Trophoblast cell (in vitro differentiated cells and primary cell): ENCODE results near the gene LY9.

Source experiments
- DNase-seq, 2 donors: peaks; one replicate each; pipeline ENCODE4 v3.0.0-alpha.2; 2016
- H2AFZ ChIP-seq: 2 replicates; pipeline ENCODE4 v1.6.1; 2013; ENCODE audit warnings: low read length, moderate library complexity, mild to moderate bottlenecking; ENCODE audit not compliant: insufficient read depth, poor library complexity
- H2AK5ac ChIP-seq: 2 replicates; pipeline ENCODE4 v1.6.1; 2013; ENCODE audit warnings: mild to moderate bottlenecking, low read length
- H2BK120ac ChIP-seq: 2 replicates; pipeline ENCODE4 v1.6.1; 2013; ENCODE audit warnings: low read length, mild to moderate bottlenecking, moderate library complexity; ENCODE audit not compliant: insufficient read depth, poor library complexity
- H2BK12ac ChIP-seq: 2 replicates; pipeline ENCODE4 v1.6.1; 2013; ENCODE audit warnings: mild to moderate bottlenecking, low read length, moderate library complexity
- H2BK5ac ChIP-seq: 2 replicates; pipeline ENCODE4 v1.6.1; 2013; ENCODE audit warnings: low read length, low read depth, moderate library complexity, mild to moderate bottlenecking; ENCODE audit not compliant: poor library complexity
- H3K14ac ChIP-seq: 2 replicates; pipeline ENCODE4 v1.6.1; 2013; ENCODE audit warnings: mild to moderate bottlenecking, low read length
- H3K18ac ChIP-seq: 2 replicates; pipeline ENCODE4 v1.6.1; 2013; ENCODE audit warnings: mild to moderate bottlenecking, low read length
- H3K23ac ChIP-seq: 2 replicates; pipeline ENCODE4 v1.6.1; 2013; ENCODE audit warnings: low read length
- H3K27ac ChIP-seq: 2 replicates; pipeline ENCODE4 v1.5.1; 2013; ENCODE audit warnings: low read depth, mild to moderate bottlenecking, inconsistent platforms, low read length, moderate library complexity
- H3K27me3 ChIP-seq: 2 replicates; pipeline ENCODE4 v1.6.1; 2013; ENCODE audit warnings: inconsistent platforms, mild to moderate bottlenecking, low read length, moderate library complexity; ENCODE audit not compliant: insufficient read depth
- H3K36me3 ChIP-seq, 2 experiments: 1 replicate in 1 of 2; 2 replicates in 1 of 2; pipeline ENCODE4 v1.6.1; 2013; ENCODE audit warnings: low read length in 2 of 2, mild to moderate bottlenecking in 2 of 2, moderate library complexity in 1 of 2; ENCODE audit not compliant: insufficient read depth in 2 of 2, control insufficient read depth in 1 of 2
- H3K4ac ChIP-seq: 2 replicates; pipeline ENCODE4 v1.6.1; 2013; ENCODE audit warnings: low read depth, mild to moderate bottlenecking, low read length, moderate library complexity
- H3K4me1 ChIP-seq, 2 experiments: 1 replicate in 1 of 2; 2 replicates in 1 of 2; pipeline ENCODE4 v1.6.1; 2013; ENCODE audit warnings: low read length in 2 of 2, mild to moderate bottlenecking in 2 of 2, moderate library complexity in 1 of 2; ENCODE audit not compliant: insufficient read depth in 2 of 2, control insufficient read depth in 1 of 2
- H3K4me2 ChIP-seq: 2 replicates; pipeline ENCODE4 v1.6.1; 2013; ENCODE audit warnings: inconsistent platforms, mild to moderate bottlenecking, low read length, moderate library complexity
- H3K4me3 ChIP-seq: 2 replicates; pipeline ENCODE4 v1.5.1; 2013; ENCODE audit warnings: mild to moderate bottlenecking, low read depth, low read length, inconsistent platforms
- H3K79me1 ChIP-seq: one replicate; pipeline ENCODE4 v1.6.1; 2013; ENCODE audit warnings: low read length
- H3K79me2 ChIP-seq: 2 replicates; pipeline ENCODE4 v1.6.1; 2013; ENCODE audit warnings: low read length, mild to moderate bottlenecking; ENCODE audit not compliant: control insufficient read depth, insufficient read depth, poor library complexity
- H3K9ac ChIP-seq: 2 replicates; pipeline ENCODE4 v1.6.1; 2013; ENCODE audit warnings: mild to moderate bottlenecking, low read length
- H3K9me3 ChIP-seq: 2 replicates; pipeline ENCODE4 v1.6.1; 2013; ENCODE audit warnings: low read depth, mild to moderate bottlenecking, control low read depth, inconsistent platforms, low read length; ENCODE audit not compliant: insufficient read depth
- H4K12ac ChIP-seq: 2 replicates; pipeline ENCODE4 v1.6.1; 2013; ENCODE audit warnings: low read depth, mild to moderate bottlenecking, low read length, moderate library complexity
- H4K8ac ChIP-seq: 2 replicates; pipeline ENCODE4 v1.6.1; 2013; ENCODE audit warnings: low read depth, mild to moderate bottlenecking, low read length, moderate library complexity
- H4K91ac ChIP-seq: one replicate; pipeline ENCODE4 v1.6.1; 2013; ENCODE audit warnings: low read depth, mild to moderate bottlenecking, low read length, moderate library complexity
- WGBS: extraction: QIAGEN DNeasy Blood & Tissue Kit; methylation state at CpG from one replicate; pipeline ENCODE4 v1.1.7; 2013; ENCODE audit warnings: missing lambda C conversion rate; ENCODE audit not compliant: insufficient read length, insufficient coverage; ENCODE audit errors: extremely low coverage; 5-methylcytosine and 5-hydroxymethylcytosine counted together

The LY9 gene

DNA sequence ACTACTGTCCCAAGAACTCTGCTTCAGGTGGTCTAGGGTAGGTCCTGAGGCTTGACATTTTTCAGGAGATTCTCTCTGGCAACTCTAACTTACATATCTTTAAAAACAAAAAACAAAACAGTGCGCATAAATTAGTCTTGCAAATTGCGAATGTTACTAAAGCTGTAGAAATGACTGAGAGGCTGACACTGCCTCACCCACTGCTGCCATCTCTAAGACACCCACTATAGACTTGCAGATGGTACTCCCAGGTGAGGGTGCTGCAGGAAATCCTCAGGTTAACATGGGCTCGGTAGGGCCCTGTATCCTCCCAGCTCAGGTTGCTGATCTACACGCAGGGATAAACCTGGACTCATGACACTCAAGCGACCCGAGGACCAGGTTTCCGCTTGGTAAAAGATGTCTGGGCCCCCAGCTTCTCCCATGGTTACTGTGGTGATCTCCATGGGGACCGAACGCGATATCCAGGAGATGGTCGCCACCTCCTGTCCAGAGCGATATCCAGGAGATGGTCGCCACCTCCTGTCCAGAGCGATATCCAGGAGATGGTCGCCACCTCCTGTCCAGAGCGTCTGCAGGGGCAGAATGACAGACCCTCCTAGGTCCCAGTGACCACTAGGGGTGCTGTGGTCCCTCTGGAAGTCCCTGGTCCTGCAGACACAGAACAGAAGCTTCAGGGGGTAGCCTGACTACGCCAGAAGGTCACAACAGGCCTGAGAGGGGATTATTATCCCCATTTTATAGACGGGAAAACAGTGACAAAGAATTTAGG lies 16.2 kb upstream of the LY9 start:
- Histone ChIP-seq H3K27ac (no peak overlapping the region), H2BK120ac (no peak overlapping the region), H4K8ac (no peak overlapping the region), H4K91ac (peak overlapping the region; percentile 45), H3K36me3 (no peaks in the 10 kb centered on the region), H3K79me1 (peaks cover 14% of the 10 kb centered on the region), H2BK5ac (peak overlapping the region; percentile 57), H3K79me2 (peaks cover 5% of the 10 kb centered on the region), H2AK5ac (no peak overlapping the region), H3K9me3 (no peaks in the 10 kb centered on the region), H3K14ac (no peak overlapping the region), H3K4ac (no peak overlapping the region), H2BK12ac (peak overlapping the region; percentile 45), H3K4me3 (no peak overlapping the region), H3K27me3 (no peaks in the 10 kb centered on the region), H3K18ac (no peak overlapping the region), H3K4me1 (peaks cover 17 to 25% of the 10 kb centered on the region in 2 experiments), H3K9ac (no peak overlapping the region), H4K12ac (no peak overlapping the region), H3K4me2 (no peak overlapping the region), H3K23ac (no peak overlapping the region), H2AFZ (no peak overlapping the region)
- no CpG with 5 or more reads among the region's 18 CpGs for WGBS
- DNase-seq: peak in 1 of 2 donors; percentile 48

DNA sequence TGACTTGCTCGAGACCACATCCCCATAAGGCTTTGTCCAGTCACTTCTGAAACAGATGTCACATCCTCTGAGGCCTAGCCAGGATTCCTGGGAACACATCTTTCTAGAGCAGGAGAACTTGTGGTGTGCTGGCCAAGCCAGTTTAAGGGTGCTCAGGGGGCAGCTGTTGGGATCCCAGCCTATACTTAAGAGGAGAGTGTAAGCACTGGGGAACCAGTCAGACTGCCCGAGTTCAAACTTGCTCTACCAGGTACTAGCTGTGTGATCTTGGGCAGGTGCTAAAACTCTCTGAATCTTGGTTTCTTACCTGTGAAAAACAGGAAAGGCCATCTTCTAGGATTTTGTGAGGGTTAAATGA lies 15.6 kb upstream of the LY9 start:
- H3K36me3 ChIP-seq: no peaks in the 10 kb centered on the region
- H3K4me2 ChIP-seq: no peak overlapping the region
- H4K12ac ChIP-seq: no peak overlapping the region
- no peak overlapping the region for H3K23ac ChIP-seq
- H3K79me1 ChIP-seq: peaks cover 14% of the 10 kb centered on the region
- H3K14ac ChIP-seq: peak overlapping the region; percentile 17
- H3K18ac ChIP-seq: no peak overlapping the region
- DNase-seq: no peak
- peaks cover 14 to 19% of the 10 kb centered on the region in 2 experiments for H3K4me1 ChIP-seq
- no peak overlapping the region for H2AFZ ChIP-seq
- H4K91ac ChIP-seq: peak overlapping the region; percentile 45
- H3K4me3 ChIP-seq: no peak overlapping the region
- H2BK12ac ChIP-seq: peak overlapping the region; percentile 36
- H2AK5ac ChIP-seq: no peak overlapping the region
- no peaks in the 10 kb centered on the region for H3K9me3 ChIP-seq
- no peak overlapping the region for H2BK120ac ChIP-seq
- H4K8ac ChIP-seq: no peak overlapping the region
- WGBS: no CpG with 5 or more reads among the region's 2 CpGs
- H2BK5ac ChIP-seq: peak overlapping the region; percentile 57
- H3K9ac ChIP-seq: no peak overlapping the region
- no peaks in the 10 kb centered on the region for H3K27me3 ChIP-seq
- H3K4ac ChIP-seq: no peak overlapping the region
- H3K27ac ChIP-seq: no peak overlapping the region
- peaks cover 5% of the 10 kb centered on the region for H3K79me2 ChIP-seq

DNA sequence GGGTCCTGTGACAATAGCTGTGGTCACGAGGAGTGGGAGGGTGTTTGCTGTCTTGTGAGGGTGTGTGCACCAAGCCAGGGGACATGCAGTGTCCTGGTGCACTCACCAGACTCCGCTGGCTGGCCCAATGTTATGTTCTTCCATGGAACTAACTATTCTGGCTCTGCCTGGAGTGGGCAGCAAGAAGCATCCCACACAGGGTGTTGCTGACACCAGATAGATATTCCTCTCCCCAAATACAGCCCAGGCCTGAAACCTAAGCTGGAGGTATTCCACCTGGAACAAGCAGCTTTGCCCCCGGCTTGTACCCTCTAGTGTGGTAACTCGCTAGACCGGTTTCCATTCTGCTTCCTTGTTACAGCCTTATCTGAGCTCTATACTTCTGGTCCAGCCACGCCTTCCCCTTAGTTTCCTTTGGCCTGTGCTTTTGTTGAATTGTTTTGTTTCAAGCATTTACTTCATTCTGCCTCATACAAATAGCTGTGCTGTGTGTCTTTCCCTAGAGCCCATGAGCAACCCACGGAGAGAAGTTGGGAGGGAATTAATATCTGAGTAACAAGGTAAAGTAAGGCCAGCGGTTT lies 14.7 kb upstream of the LY9 start:
- H3K79me2 ChIP-seq: peaks cover 5% of the 10 kb centered on the region
- H3K18ac ChIP-seq: peak overlapping the region; percentile 65
- H2BK120ac ChIP-seq: peak overlapping the region; percentile 45
- H3K23ac ChIP-seq: peak overlapping the region; percentile 6
- H3K4ac ChIP-seq: peak overlapping the region; percentile 61
- H2BK12ac ChIP-seq: peak overlapping the region; percentile 75
- no peak overlapping the region for H3K4me3 ChIP-seq
- no peak overlapping the region for H3K9ac ChIP-seq
- peaks cover 14% of the 10 kb centered on the region for H3K79me1 ChIP-seq
- H4K12ac ChIP-seq: peak overlapping the region; percentile 28
- peak overlapping the region; percentile 70 for H2AK5ac ChIP-seq
- H3K27ac ChIP-seq: peak overlapping the region; percentile 76
- peak; percentile 72 to 77 for DNase-seq
- WGBS: no CpG with 5 or more reads among the region's 8 CpGs
- H3K14ac ChIP-seq: peak overlapping the region; percentile 55
- H2BK5ac ChIP-seq: peak overlapping the region; percentile 80
- H4K8ac ChIP-seq: peak overlapping the region; percentile 73
- no peaks in the 10 kb centered on the region for H3K9me3 ChIP-seq
- peaks cover 14 to 18% of the 10 kb centered on the region in 2 experiments for H3K4me1 ChIP-seq
- no peaks in the 10 kb centered on the region for H3K27me3 ChIP-seq
- no peaks in the 10 kb centered on the region for H3K36me3 ChIP-seq
- peak overlapping the region; percentile 87 for H4K91ac ChIP-seq
- H3K4me2 ChIP-seq: peak overlapping the region; percentile 38
- peak overlapping the region; percentile 23 for H2AFZ ChIP-seq

DNA sequence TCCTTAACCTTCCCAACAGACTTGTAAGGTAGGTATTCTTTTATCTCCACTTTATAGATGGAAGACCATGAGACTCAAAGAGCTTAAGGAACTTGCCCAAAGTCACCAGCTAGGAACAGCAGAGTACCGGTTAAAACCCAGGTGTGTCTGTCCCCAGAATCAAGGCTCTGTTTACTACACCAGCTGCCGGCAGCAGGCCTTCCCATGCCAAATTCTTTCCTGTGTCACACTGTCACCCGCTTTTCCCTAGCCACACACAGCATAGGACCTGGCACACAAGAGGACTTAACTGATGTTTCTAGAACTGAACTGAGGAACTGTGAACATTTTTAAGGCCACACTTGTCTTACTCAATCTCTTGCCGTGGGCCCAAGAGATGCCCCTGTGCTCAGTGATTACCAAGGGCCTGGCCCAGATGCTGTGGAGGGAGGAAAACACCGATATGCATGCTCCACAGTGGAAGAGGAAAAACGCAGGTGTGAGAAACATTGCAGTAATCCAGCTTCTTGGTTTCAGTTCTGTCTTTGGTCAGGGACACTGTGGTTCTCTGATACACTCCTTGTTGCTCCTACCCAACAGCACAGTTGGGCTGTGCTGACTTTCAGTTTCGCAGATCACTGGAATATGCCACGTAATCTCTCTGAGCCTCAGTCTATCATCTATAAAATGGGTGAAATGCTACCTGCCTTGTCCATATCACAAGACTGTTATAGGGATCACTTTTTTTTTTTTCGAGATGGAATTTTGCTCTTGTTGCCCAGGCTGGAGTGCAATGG lies 13.9 kb upstream of the LY9 start:
- H3K14ac ChIP-seq: peak overlapping the region; percentile 48
- H3K9ac ChIP-seq: no peak overlapping the region
- peak overlapping the region; percentile 11 for H2AFZ ChIP-seq
- H3K4me3 ChIP-seq: no peak overlapping the region
- peaks cover 14% of the 10 kb centered on the region for H3K79me1 ChIP-seq
- H2BK5ac ChIP-seq: peak overlapping the region; percentile 59
- peak overlapping the region; percentile 87 for H4K91ac ChIP-seq
- peak overlapping the region; percentile 46 for H2BK12ac ChIP-seq
- H3K79me2 ChIP-seq: peaks cover 5% of the 10 kb centered on the region
- WGBS: no CpG with 5 or more reads among the region's 9 CpGs
- peak overlapping the region; percentile 75 for H2BK120ac ChIP-seq
- H3K36me3 ChIP-seq: no peaks in the 10 kb centered on the region
- no peak overlapping the region for H4K12ac ChIP-seq
- no peaks in the 10 kb centered on the region for H3K27me3 ChIP-seq
- peak overlapping the region; percentile 50 for H4K8ac ChIP-seq
- H3K4me2 ChIP-seq: no peak overlapping the region
- no peak overlapping the region for H3K4ac ChIP-seq
- no peak overlapping the region for H3K23ac ChIP-seq
- no peak for DNase-seq
- no peaks in the 10 kb centered on the region for H3K9me3 ChIP-seq
- peak overlapping the region; percentile 26 for H3K18ac ChIP-seq
- peaks cover 14 to 18% of the 10 kb centered on the region in 2 experiments for H3K4me1 ChIP-seq
- peak overlapping the region; percentile 22 for H2AK5ac ChIP-seq
- H3K27ac ChIP-seq: peak overlapping the region; percentile 64
